Heart right ventricle (tissue), 16 donors: ENCODE data around the gene RMDN3. TPM values are rescaled to one million over a fixed set of nuclear protein-coding genes. Genes with fewer than 3 reads are reported as not detected.
A peak's percentile ranks its signal among the peaks of the same experiment; 100 is the strongest.

Experiments
- ATAC-seq, 8 donors: fragments of 200-7000 bp; cut with Tn5 transposase; one replicate each; pipeline ENCODE4 v1.9.1; 2020; ENCODE audit warnings: mild to moderate bottlenecking in 8 of 8, moderate library complexity in 8 of 8, moderate number of reproducible peaks in 1 of 8
- DNase-seq, 2 donors: peaks; one replicate each; pipeline ENCODE4 v3.0.0-alpha.2; 2020
- H3K27ac ChIP-seq, 10 donors: fragments of 200-600 bp; sonication (generic) in 2 of 10; one replicate each; pipeline versions ENCODE4 v1.5.0 to v1.8.0; 2020 to 2022; ENCODE audit warnings: mild to moderate bottlenecking in 3 of 10
- H3K27me3 ChIP-seq, 7 donors: fragments of 200-600 bp; one replicate each; pipeline ENCODE4 v1.8.0; 2021 to 2022; ENCODE audit warnings: mild to moderate bottlenecking in 2 of 7
- H3K36me3 ChIP-seq, 9 donors: fragments of 200-600 bp; sonication (generic) in 1 of 9; one replicate each; pipeline versions ENCODE4 v1.5.0 to v1.8.0; 2020 to 2022; ENCODE audit warnings: mild to moderate bottlenecking in 2 of 9
- H3K4me1 ChIP-seq, 9 donors: fragments of 200-600 bp; sonication (generic) in 1 of 9; one replicate each; pipeline versions ENCODE4 v1.5.0 to v1.8.0; 2020 to 2022; ENCODE audit warnings: mild to moderate bottlenecking in 4 of 9
- H3K4me3 ChIP-seq, 10 donors: fragments of 200-600 bp; sonication (generic) in 2 of 10; one replicate each; pipeline versions ENCODE4 v1.5.0 to v1.8.0; 2020 to 2022; ENCODE audit warnings: mild to moderate bottlenecking in 7 of 10, moderate library complexity in 2 of 10
- H3K9me3 ChIP-seq, 11 donors: fragments of 200-600 bp in 10 of 11; sonication (generic) in 2 of 11; one replicate each; pipeline versions ENCODE4 v1.5.0 to v1.8.0; 2013 to 2022; ENCODE audit warnings: mild to moderate bottlenecking in 2 of 11, control low read depth in 1 of 11, moderate library complexity in 1 of 11
- CTCF ChIP-seq, 9 donors: fragments of 200-600 bp; sonication (generic) in 2 of 9; IDR thresholded peaks; one replicate each; pipeline versions ENCODE4 v1.5.0 to v1.8.0; 2021 to 2022; ENCODE audit warnings: antibody characterized with exemption in 9 of 9, mild to moderate bottlenecking in 5 of 9, moderate library complexity in 1 of 9
- WGBS, 2 donors: extraction: QIAGEN DNeasy Blood & Tissue Kit; methylation state at CpG; one replicate each; pipeline ENCODE4 v1.1.7; 2013; ENCODE audit warnings: inconsistent platforms in 1 of 2; 5-methylcytosine and 5-hydroxymethylcytosine counted together
- intact Hi-C, 10 donors: fragments of 100-400 bp; cut with DNase I; formaldehyde crosslinking; loops; one replicate each; pipeline versions ENCODE4 v1.11.1 to v1.14.2; 2022
- polyA plus RNA-seq, 2 donors: library from polyadenylated mRNA; stranded (reverse); fragments of 200-250 nt; gene quantifications; one replicate each; pipeline ENCODE4 v1.2.3, GENCODE V29; 2013
- total RNA-seq, 10 donors: library from RNA; stranded (reverse); fragmentation: NEBNext Ultra II Directional in 3 of 10; extraction: Animal tissue kit (Norgen Biotek cat#: 25700) in 3 of 10; gene quantifications; one replicate each; pipeline versions ENCODE4 v1.2.1 to v1.2.4, GENCODE V29; 2021 to 2023
- donor health status: Arrhythmogenic right ventricular cardiomyopathy.
- donor health status: ischemic (EF 13 %, LVEDD 7.1; RV severe dilation, severe dysfunction).
- donor health status: healthy with polysubstance abuse.
- donor health status: DM: no; HTN: yes; CAD: no.
- donor health status: DM: no; HTN: no; CAD: no.
- donor health status: ischemic (EF 25% LVEDD 6.9; RV normal size, moderate dysfunction).
- donor health status: ischemic (EF 25% LVEDD 5.7; RV mildly dilated, moderate dysfunction).
- donor health status: healthy.
- donor health status: DM: yes; HTN: yes; CAD: no.
- donor health status: Ischemic cardiomyopathy.
- donor health status: ischemic (EF 35%, LVEDD 5.7; RV mildly dilated, moderate dysfunction).
- donor health status: nonischemic (EF 11% LVEDD 7.7; RV severe dilation, severe dysfunction).
- donor health status: DM: yes; HTN: yes; CAD: no.
- donor health status: PGD.
- donor health status: ischemic (EF 29% LVEDD 5.4; RV normal size, mild dysfunction).
- donor health status: nonischemic (EF 23%, LVEDD 6.1; RV moderate dilation, normal function).

The RMDN3 gene
- total and polyA plus RNA-seq, 12 donors, result 12.2 to 21.7 (median 17.6) TPM

DNA sequence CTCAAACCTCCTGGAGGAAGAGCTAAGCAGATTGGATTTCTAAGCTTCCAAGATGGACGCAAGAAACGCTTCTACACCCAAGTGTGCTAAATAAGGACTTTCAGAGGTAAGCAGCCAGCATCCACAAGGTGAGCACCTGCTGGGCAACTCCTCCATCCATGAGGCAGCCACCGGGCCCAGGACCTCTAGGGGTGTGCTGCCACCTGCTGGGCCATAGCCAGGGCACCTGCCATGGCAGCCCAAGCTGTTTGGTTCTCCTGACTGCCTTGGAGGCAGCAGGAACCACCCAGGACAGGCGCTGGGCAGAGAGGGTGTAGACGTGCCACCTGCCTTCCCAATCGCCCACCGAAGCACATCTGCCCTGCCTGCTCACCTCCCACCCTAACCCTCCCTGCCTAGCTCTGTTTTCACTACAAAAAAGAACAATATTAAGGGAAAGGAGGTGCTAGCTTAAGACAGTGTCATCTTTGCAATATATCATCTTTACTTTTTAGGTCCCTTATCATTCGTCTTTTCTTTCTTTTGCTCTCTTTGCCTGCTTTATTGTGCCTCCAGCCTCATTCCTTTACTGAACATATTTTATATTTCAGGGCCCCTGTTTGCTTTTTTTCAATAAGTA, 27.7 kb upstream of the RMDN3 start:
- ATAC-seq (peak in 7 of 8 donors; percentile 49 to 79 (median 69)), DNase-seq (peak in 1 of 2 donors; percentile 49)
- Histone ChIP-seq H3K27ac (no peak overlapping the region), H3K4me1 (peaks cover 0 to 17% (median 9%) of the 10 kb centered on the region in 9 donors), H3K9me3 (no peaks in the 10 kb centered on the region), H3K27me3 (no peaks in the 10 kb centered on the region), H3K4me3 (no peak overlapping the region), H3K36me3 (peaks cover 0 to 34% (median 19%) of the 10 kb centered on the region in 9 donors)
- peak; percentile 18 to 66 (median 56) for TF ChIP-seq CTCF (IDR thresholded peaks at IDR 0.05)
- WGBS, 2 donors, result 65 to 70% methylated on average over 8 of the region's 8 CpGs
- intact Hi-C loops, result loop anchor here in 1 of 10 donors (5.0 kb wide), 1 partner anchor 105 kb away; no protein-coding TSS in a partner anchor

DNA sequence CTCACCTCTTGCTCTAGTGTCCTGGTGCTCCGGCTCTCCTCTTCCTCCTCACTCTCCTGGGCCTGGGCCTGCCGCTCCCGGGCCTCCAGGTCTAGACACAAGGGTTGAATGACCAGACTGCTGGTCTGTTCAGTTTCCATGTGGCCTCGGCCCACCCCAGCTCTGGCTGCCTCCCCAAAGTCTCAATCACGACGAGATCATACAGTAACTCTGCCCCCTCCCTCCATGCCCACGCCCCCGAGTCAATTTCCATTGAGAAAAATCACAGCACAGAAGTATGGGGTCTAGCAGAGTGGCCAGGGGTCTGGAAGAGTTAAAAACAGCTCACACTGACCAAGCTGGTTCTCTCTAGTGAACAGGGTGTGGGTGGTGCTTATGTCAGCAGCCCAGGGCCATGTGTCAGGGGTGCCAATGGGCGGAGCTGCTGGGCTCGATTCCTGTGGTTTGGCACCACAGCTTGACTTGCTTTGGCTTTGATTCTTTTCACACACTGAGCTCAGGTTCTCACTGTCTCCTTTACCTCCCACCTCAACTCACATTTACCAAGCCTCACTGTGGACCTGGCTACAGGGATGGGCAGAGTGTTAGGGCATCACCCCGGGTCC, 21.6 kb upstream of the RMDN3 start:
- Histone ChIP-seq H3K27me3 (no peaks in the 10 kb centered on the region), H3K9me3 (no peaks in the 10 kb centered on the region), H3K36me3 (peaks cover 0 to 88% (median 66%) of the 10 kb centered on the region in 9 donors), H3K27ac (no peak overlapping the region), H3K4me1 (peaks cover 0 to 9% (median 0%) of the 10 kb centered on the region in 9 donors), H3K4me3 (no peak overlapping the region)
- 84 to 88% methylated on average over 11 of the region's 11 CpGs for WGBS, 2 donors
- DNase-seq, result no peak
- peak in 2 of 8 donors; percentile 38 to 49 for ATAC-seq
- TF ChIP-seq CTCF (IDR thresholded peaks at IDR 0.05), result no peak
- intact Hi-C loops, result loop anchor here in 1 of 10 donors (10.0 kb wide), 1 partner anchor 102 kb away; no protein-coding TSS in a partner anchor

DNA sequence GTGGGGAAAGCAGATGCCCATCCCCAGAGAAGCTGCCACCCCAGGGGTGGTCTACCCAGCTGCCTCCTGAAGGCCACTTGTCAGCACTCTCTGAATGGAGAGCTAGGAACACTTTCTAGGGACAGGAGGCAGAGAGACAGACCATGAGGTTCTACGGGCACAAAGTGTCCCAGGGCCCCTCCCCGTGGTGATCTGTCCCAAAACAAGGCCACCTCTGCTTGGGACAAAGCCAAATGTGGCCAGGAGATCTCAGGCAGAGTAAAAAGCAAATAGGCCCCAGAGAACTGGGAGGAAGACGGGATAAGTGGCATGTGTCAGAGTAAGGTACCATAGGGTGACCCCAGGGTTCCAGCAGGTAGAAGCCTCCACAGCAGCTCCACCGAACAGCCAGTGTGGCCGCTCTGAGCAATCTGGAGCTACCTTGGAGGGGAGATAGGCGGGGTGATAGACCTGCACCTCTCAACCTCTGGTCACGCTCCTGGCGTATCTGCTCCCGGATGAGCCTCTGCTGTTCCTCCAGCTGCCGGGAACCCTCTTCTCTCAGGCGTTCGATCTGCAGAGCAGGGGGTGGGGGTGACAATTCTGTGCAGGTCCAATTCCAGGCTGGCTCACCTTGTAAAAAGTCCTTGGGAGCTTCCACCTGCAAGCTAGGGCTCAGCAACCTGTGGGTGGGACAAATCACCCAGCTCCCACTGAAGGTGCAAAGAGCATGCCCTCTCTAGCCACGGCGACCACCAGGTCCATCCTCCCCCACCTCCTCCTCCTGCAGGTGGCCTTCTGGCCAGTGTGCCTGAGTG, 20.9 kb upstream of the RMDN3 start:
- Histone ChIP-seq H3K9me3 (no peaks in the 10 kb centered on the region), H3K4me3 (no peak overlapping the region), H3K27ac (no peak overlapping the region), H3K27me3 (no peaks in the 10 kb centered on the region), H3K4me1 (peaks cover 0 to 9% (median 0%) of the 10 kb centered on the region in 9 donors), H3K36me3 (peaks cover 0 to 92% (median 66%) of the 10 kb centered on the region in 9 donors)
- 95 to 97% methylated on average over 14 of the region's 14 CpGs for WGBS, 2 donors
- ATAC-seq, result no peak
- intact Hi-C loops, result loop anchor here in 1 of 10 donors (10.0 kb wide), 1 partner anchor 101 kb away; no protein-coding TSS in a partner anchor
- no peak for DNase-seq
- TF ChIP-seq CTCF (IDR thresholded peaks at IDR 0.05), result no peak

DNA sequence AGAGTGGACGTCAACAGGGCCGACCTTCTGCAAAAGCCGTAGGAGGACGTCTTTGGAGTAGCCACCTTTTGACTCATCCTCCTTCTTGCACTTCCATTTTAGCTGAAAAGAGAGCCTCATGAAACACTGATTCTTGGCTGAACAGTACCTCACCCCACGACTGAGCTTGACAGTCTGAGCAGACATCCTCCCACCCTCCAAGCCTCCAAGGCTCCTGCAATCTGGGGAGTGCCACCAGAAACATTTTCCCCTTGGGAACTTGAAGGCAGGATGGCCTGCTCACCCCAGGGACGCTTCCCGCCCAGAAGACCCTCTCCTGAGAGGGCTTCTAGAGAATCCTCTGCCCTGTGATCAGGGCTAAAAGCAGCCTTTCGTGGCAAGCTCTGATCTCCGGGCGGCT, 20.0 kb upstream of the RMDN3 start:
- Histone ChIP-seq H3K4me3 (no peak overlapping the region), H3K27me3 (no peaks in the 10 kb centered on the region), H3K27ac (no peak overlapping the region), H3K36me3 (peaks cover 0 to 99% (median 66%) of the 10 kb centered on the region in 9 donors), H3K4me1 (peaks cover 0 to 13% (median 0%) of the 10 kb centered on the region in 9 donors), H3K9me3 (no peaks in the 10 kb centered on the region)
- intact Hi-C loops, result loop anchor here in 1 of 10 donors (10.0 kb wide), 1 partner anchor 100 kb away; no protein-coding TSS in a partner anchor
- no peak for DNase-seq
- ATAC-seq, result no peak
- 92 to 96% methylated on average over 10 of the region's 10 CpGs for WGBS, 2 donors
- no peak for TF ChIP-seq CTCF (IDR thresholded peaks at IDR 0.05)
